Left lung (tissue), 10 donors: Measurements from ENCODE around the gene HECTD4. TPM values are rescaled to one million over a fixed set of nuclear protein-coding genes. Genes with fewer than 3 reads are reported as not detected.
A peak's percentile ranks its signal among the peaks of the same experiment; 100 is the strongest.
"Not testable (repeated sequence)": the region's sequence is repeated elsewhere in the genome, so short reads cannot be mapped to it uniquely, and the experiment has no call there.

ENCODE experiments used
- ATAC-seq: fragments of 200-7000 bp; cut with Tn5 transposase; one replicate; pipeline ENCODE4 v1.9.1; 2020; ENCODE audit warnings: moderate library complexity
- DNase-seq, 4 donors: peaks; one replicate each; pipeline ENCODE4 v3.0.0-alpha.2; 2013 to 2020
- H3K27ac ChIP-seq, 2 donors: fragments of 200-600 bp; sonication (generic) in 1 of 2; one replicate each; pipeline versions ENCODE4 v1.5.0 to v1.8.0; 2020 to 2021
- H3K27me3 ChIP-seq, 2 donors: fragments of 200-600 bp; sonication (generic) in 1 of 2; one replicate each; pipeline versions ENCODE4 v1.5.0 to v1.8.0; 2020 to 2021
- H3K36me3 ChIP-seq, 2 donors: fragments of 200-600 bp; sonication (generic) in 1 of 2; one replicate each; pipeline versions ENCODE4 v1.5.0 to v1.8.0; 2020 to 2021
- H3K4me1 ChIP-seq, 2 donors: fragments of 200-600 bp; one replicate each; pipeline ENCODE4 v1.8.0; 2021
- H3K4me3 ChIP-seq, 2 donors: fragments of 200-600 bp; sonication (generic) in 1 of 2; one replicate each; pipeline versions ENCODE4 v1.5.0 to v1.8.0; 2020 to 2021; ENCODE audit warnings: mild to moderate bottlenecking in 1 of 2
- H3K9me3 ChIP-seq, 2 donors: fragments of 200-600 bp; sonication (generic) in 1 of 2; one replicate each; pipeline versions ENCODE4 v1.5.0 to v1.8.0; 2020 to 2021
- intact Hi-C, 2 donors: fragments of 100-400 bp; cut with DNase I; formaldehyde crosslinking; loops; one replicate each; pipeline versions ENCODE4 v1.11.2 to v1.14.2; 2022
- polyA plus RNA-seq, 6 donors: library from polyadenylated mRNA; unstranded; fragments of 120-200 nt; gene quantifications; one replicate each; pipeline ENCODE4 v1.2.1, GENCODE V29; 2013; ENCODE audit not compliant: insufficient read length in 6 of 6
- total RNA-seq, 2 donors: library from RNA; stranded (reverse); fragmentation: NEBNext Ultra II Directional; extraction: Animal tissue kit (Norgen Biotek cat#: 25700); gene quantifications; one replicate each; pipeline ENCODE4 v1.2.1, GENCODE V29; 2021
- TF ChIP-seq, protein P1 (sequence below), 2 donors: fragments of 200-600 bp; sonication (generic) in 1 of 2; IDR thresholded peaks; one replicate each; pipeline versions ENCODE4 v1.5.0 to v1.8.0; 2021; ENCODE audit warnings: antibody characterized with exemption in 2 of 2
- donor health status: DM: no; HTN: yes; CAD: no.
- donor health status: DM: no; HTN: no; CAD: no.

The HECTD4 gene
- total and polyA plus RNA-seq, 8 donors, result 41.3 to 78.6 (median 64.9) TPM

DNA sequence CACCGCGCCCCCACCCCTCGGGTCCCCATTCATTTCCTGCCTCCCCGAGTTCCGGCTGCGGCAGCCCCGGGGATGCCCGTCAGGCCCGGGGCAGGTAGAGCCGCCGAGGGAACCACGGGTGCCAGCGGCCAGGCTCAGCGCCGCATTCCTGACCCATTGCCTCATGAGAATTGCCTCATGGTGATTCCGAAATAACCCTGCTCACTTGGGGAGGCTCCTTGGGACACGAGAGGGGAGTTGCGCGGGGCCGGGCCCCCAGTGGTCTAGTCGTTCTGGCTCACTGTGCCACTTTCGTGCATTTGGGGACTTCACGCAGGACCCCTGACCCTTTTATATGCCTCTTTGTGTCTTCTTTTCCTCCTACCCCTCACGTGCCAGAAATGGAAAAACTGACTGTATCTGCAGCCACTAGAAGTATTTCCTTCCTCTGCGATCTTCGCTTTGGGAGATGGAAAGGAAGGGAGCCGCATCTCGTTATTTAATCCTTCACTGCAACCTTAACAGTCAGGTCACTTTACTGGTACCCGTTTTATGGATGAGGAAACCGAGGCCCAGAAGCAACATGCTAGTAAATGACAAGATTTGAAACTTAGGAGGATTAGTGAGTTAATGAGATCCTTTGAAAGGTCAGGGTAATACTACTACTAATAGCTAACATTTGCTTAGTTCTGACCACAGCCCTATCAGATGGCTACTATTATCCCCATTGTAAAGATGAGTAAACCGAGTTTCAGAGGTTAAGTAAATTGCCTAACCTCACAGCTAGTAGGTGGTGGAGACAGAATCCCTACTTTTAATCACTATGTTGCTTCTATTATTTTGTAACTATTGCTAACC, 37.3 kb upstream of the HECTD4 start:
- Histone ChIP-seq H3K4me1 (peaks cover 6 to 55% of the 10 kb centered on the region in 2 donors), H3K27me3 (no peaks in the 10 kb centered on the region), H3K36me3 (no peaks in the 10 kb centered on the region), H3K4me3 (peak overlapping the region; percentile 86 to 95), H3K27ac (peak overlapping the region; percentile 96 to 98), H3K9me3 (no peaks in the 10 kb centered on the region)
- TF ChIP-seq, protein P1, sequence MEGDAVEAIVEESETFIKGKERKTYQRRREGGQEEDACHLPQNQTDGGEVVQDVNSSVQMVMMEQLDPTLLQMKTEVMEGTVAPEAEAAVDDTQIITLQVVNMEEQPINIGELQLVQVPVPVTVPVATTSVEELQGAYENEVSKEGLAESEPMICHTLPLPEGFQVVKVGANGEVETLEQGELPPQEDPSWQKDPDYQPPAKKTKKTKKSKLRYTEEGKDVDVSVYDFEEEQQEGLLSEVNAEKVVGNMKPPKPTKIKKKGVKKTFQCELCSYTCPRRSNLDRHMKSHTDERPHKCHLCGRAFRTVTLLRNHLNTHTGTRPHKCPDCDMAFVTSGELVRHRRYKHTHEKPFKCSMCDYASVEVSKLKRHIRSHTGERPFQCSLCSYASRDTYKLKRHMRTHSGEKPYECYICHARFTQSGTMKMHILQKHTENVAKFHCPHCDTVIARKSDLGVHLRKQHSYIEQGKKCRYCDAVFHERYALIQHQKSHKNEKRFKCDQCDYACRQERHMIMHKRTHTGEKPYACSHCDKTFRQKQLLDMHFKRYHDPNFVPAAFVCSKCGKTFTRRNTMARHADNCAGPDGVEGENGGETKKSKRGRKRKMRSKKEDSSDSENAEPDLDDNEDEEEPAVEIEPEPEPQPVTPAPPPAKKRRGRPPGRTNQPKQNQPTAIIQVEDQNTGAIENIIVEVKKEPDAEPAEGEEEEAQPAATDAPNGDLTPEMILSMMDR (IDR thresholded peaks at IDR 0.05), result peak in 1 of 2 donors; percentile 3
- DNase-seq (peak in 3 of 4 donors; percentile 55 to 77 (median 58)), ATAC-seq (peak; percentile 77)
- intact Hi-C loops, result no loop called here

DNA sequence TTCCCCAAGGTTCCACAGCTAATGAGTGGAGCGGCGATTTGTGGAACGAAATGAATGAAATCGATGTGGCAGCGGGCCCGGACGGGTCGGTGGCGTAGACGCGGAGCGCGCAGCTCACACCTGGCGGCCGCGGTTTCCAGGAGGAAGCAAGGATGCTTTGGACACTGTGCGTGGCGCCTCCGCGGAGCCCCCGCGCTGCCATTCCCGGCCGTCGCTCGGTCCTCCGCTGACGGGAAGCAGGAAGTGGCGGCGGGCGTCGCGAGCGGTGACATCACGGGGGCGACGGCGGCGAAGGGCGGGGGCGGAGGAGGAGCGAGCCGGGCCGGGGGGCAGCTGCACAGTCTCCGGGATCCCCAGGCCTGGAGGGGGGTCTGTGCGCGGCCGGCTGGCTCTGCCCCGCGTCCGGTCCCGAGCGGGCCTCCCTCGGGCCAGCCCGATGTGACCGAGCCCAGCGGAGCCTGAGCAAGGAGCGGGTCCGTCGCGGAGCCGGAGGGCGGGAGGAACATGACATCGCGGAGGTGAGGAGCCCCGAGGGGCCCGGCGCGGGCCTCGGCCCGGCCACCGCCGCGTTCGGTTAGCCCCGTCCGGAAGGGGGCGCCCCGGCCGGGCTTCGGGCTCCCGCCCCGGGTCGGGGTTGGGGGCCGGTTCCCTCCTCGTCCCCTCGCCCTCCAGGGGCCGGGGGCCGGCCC, 36.5 kb upstream of the HECTD4 start, which contains the start of gene PTPN11:
TSS of gene PTPN11 (plus strand) at position 340 of the 689 bp plus-strand sequence. CDS start at position 505, 165 bp downstream.
- H3K27me3 ChIP-seq, result no peaks in the 10 kb centered on the region
- intact Hi-C loops, result no loop called here
- peaks cover 6 to 49% of the 10 kb centered on the region in 2 donors for H3K4me1 ChIP-seq
- ATAC-seq (peak; percentile 93), DNase-seq (peak; percentile 85 to 98 (median 88))
- peak within 1 kb of the TSS; percentile 86 to 95 for H3K4me3 ChIP-seq
- H3K36me3 ChIP-seq, result no peaks in the 10 kb centered on the region
- no peaks in the 10 kb centered on the region for H3K9me3 ChIP-seq
- TF ChIP-seq, protein P1 (IDR thresholded peaks at IDR 0.05), result peak; percentile 16 to 26
- peak within 1 kb of the TSS; percentile 96 to 98 for H3K27ac ChIP-seq

DNA sequence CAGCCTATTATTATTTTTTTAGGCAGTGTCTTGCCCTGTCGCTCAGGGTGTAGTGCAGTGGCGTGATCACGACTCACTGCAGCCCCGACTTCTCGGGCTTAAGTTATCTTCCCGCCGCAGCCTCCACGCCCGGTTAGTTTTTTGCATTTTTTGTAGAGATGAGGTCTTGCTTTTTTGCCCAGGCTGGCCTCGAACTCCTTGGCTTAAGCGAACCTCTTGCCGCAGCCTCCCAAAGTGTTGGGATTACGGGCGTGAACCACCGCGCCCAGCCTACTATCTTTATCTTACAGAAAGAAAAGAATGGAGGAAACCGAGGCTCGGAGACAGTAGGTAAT, 36.0 kb upstream of the HECTD4 start:
- no peak for ATAC-seq
- Histone ChIP-seq H3K4me1 (peaks cover 6 to 46% of the 10 kb centered on the region in 2 donors), H3K36me3 (no peaks in the 10 kb centered on the region), H3K9me3 (no peaks in the 10 kb centered on the region), H3K4me3 (peak overlapping the region; percentile 86 to 95), H3K27ac (peak overlapping the region; percentile 96 to 98), H3K27me3 (no peaks in the 10 kb centered on the region)
- intact Hi-C loops, result no loop called here
- TF ChIP-seq, protein P1 (IDR thresholded peaks at IDR 0.05), result no peak
- DNase-seq, result peak in 1 of 4 donors; percentile 4

DNA sequence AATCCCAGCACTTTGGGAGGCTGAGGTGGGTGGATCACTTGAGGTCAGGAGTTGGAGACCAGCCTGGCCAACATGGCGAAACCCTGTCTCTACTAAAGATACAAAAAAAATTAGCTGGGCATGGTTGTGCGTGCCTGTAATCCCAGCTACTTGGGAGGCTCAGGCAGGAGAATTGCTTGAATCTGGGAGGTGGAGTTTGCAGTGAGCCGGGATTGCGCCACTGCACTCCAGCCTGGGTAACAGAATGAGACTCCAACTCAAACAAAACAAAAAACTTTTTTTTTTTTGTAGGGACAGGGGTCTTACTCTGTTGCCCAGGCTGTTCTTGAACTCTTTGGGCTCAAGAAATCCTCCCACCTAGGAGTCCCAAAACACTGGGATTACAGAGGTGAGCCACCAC, 33.2 kb upstream of the HECTD4 start:
- DNase-seq, result not testable (repeated sequence)

DNA sequence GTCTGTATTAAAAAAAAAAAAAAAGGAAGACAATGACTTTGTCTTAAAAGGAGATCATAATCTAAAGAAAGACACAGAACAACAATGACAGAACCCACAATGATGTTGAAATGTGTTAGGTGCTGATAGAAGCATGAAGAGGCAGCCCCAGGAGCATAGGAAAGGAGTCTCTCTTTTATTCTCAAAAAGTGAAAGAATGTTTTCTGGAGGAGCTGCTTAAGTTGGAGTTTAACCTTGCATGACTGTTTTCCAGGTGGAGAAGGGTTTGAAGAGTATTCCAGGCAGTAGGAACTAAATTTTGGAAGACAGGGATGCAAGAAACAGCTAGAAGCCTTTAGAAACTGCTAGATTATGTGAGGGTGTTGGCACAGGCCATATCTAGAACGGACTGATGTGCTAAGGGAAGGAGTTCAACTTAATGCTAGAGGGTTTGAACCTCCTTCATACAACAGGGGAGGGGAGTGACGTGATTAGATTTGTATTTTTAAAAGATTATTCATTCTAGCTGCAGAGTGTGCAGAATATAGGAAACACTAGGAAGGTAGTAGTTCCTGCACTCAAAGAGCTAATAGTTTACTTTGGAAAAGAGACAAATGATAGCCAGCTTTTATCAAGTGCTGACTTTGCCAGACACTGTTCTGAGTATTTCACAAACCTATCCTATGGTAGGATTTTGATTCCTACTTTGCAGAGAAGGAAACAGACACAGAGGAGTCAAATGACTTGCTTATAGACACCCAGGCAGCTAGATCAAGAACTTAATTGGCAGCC, 31.8 kb upstream of the HECTD4 start:
- Histone ChIP-seq H3K4me3 (no peak overlapping the region), H3K27ac (no peak overlapping the region), H3K9me3 (no peaks in the 10 kb centered on the region), H3K4me1 (peaks cover 0 to 10% of the 10 kb centered on the region in 2 donors), H3K36me3 (no peaks in the 10 kb centered on the region), H3K27me3 (no peaks in the 10 kb centered on the region)
- TF ChIP-seq, protein P1 (IDR thresholded peaks at IDR 0.05), result no peak
- ATAC-seq (no peak), DNase-seq (no peak)
- intact Hi-C loops, result no loop called here

More for the DNA sequence above, 33.2 kb upstream of the HECTD4 start:
- peaks cover 0 to 22% of the 10 kb centered on the region in 2 donors for H3K4me1 ChIP-seq
- H3K4me3 ChIP-seq, intact Hi-C loops, H3K9me3 ChIP-seq, H3K27me3 ChIP-seq, ATAC-seq, H3K36me3 ChIP-seq, H3K27ac ChIP-seq: not testable (repeated sequence)
